ENCODE results near the gene RPS6KA5. TPM values are rescaled to one million over a fixed set of nuclear protein-coding genes. Genes with fewer than 3 reads are reported as not detected.

Gene RPS6KA5
- total RNA-seq, 1 experiment from 2014 or later, result 3.8 TPM

DNA sequence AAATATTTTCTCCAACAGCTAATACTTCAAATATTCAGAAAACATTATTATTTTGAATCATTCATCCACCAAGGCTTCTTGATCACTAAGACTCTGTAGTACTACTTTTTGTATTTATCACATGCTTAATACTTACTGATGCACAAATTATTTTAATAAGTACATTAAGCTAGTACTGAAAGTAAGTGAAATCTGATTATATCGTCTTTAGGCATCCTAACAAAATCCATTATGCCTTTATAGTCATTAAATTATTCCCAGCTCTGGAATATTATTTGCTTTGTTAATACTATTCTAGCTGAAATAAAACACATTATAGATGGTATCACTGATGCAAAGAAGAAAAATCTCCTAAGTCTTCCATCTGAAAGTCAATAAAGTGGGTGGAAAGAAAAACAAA, 169.1 kb downstream of the RPS6KA5 start:
- Histone ChIP-seq H3K4ac (ENCODE audit: low read depth, low read length) (no peak overlapping the region), H3K27ac (ENCODE audit: insufficient read length, low read depth, low read length) (no peak overlapping the region), H4K5ac (ENCODE audit: insufficient read length, low read depth, low read length) (no peak overlapping the region), H4K8ac (replicated peaks; ENCODE audit: insufficient read length, low read depth, low read length) (no peak overlapping the region), H3K56ac (ENCODE audit: insufficient read length, low read depth, low read length) (no peak overlapping the region), H3K79me2 (ENCODE audit: insufficient read depth, low read length) (no peaks in the 10 kb centered on the region), H3K23ac (ENCODE audit: insufficient read length, low read depth, low read length) (no peak overlapping the region), H2BK12ac (ENCODE audit: insufficient read length, low read depth, low read length) (no peak overlapping the region), H3K9ac (ENCODE audit: extremely low read depth, insufficient read length, low read length) (no peak overlapping the region), H3T11ph (ENCODE audit: low read length) (no peak overlapping the region), H3K4me1 (ENCODE audit: insufficient read depth, low read length) (no peaks in the 10 kb centered on the region), H3K23me2 (ENCODE audit: insufficient read length, low read depth, low read length, poor library complexity, severe bottlenecking) (no peaks in the 10 kb centered on the region), H2BK5ac (ENCODE audit: insufficient read length, low read length) (no peak overlapping the region), H3K4me2 (ENCODE audit: insufficient read depth, insufficient read length, low read length) (no peak overlapping the region), H2BK20ac (ENCODE audit: low read depth, low read length, poor library complexity, severe bottlenecking) (no peak overlapping the region), H3K79me1 (ENCODE audit: insufficient read depth, low read depth, low read length, poor library complexity, severe bottlenecking) (no peaks in the 10 kb centered on the region), H3K27me3 (ENCODE audit: insufficient read depth, low read length) (no peaks in the 10 kb centered on the region), H2AK5ac (ENCODE audit: insufficient read length, low read length) (no peak overlapping the region), H3K9me3 (ENCODE audit: control insufficient read depth, low read depth, low read length) (no peaks in the 10 kb centered on the region), H3K14ac (ENCODE audit: insufficient read depth, low read length) (no peak overlapping the region), H2BK120ac (ENCODE audit: low read depth, low read length, poor library complexity, severe bottlenecking) (no peak overlapping the region), H2BK15ac (ENCODE audit: low read depth, low read length) (no peak overlapping the region), H4K20me1 (ENCODE audit: control insufficient read depth, insufficient read depth, insufficient read length) (no peaks in the 10 kb centered on the region), H4K91ac (ENCODE audit: insufficient read length, low read depth, low read length) (no peak overlapping the region), H3K18ac (ENCODE audit: insufficient read length, low read depth, low read length) (no peak overlapping the region), H2AFZ (ENCODE audit: low read length) (no peak overlapping the region)
- H3K27me3 Mint-ChIP-seq (ENCODE audit: low read depth), result no peaks in the 10 kb centered on the region
- no peak overlapping the region for H3K27ac Mint-ChIP-seq
- no peak overlapping the region for H3K4me3 Mint-ChIP-seq
- no peaks in the 10 kb centered on the region for H3K36me3 Mint-ChIP-seq (ENCODE audit: insufficient read depth in 1 of 3, low read depth in 3 of 3)
- no peaks in the 10 kb centered on the region for H3K4me1 Mint-ChIP-seq
- no CpG with 5 or more reads among the region's 1 CpG for WGBS (ENCODE audit: extremely low coverage, insufficient read length, low lambda C conversion rate)
- no peaks in the 10 kb centered on the region for H3K9me3 Mint-ChIP-seq
- TF ChIP-seq, protein P1, sequence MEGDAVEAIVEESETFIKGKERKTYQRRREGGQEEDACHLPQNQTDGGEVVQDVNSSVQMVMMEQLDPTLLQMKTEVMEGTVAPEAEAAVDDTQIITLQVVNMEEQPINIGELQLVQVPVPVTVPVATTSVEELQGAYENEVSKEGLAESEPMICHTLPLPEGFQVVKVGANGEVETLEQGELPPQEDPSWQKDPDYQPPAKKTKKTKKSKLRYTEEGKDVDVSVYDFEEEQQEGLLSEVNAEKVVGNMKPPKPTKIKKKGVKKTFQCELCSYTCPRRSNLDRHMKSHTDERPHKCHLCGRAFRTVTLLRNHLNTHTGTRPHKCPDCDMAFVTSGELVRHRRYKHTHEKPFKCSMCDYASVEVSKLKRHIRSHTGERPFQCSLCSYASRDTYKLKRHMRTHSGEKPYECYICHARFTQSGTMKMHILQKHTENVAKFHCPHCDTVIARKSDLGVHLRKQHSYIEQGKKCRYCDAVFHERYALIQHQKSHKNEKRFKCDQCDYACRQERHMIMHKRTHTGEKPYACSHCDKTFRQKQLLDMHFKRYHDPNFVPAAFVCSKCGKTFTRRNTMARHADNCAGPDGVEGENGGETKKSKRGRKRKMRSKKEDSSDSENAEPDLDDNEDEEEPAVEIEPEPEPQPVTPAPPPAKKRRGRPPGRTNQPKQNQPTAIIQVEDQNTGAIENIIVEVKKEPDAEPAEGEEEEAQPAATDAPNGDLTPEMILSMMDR (conservative IDR thresholded peaks at IDR 0.05), result no peak
- no peak for DNase-seq
